Activated CD4-positive, CD25-positive, alpha-beta regulatory T cell treated with anti-CD3 and anti-CD28 coated beads, Interleukin-2, amount 50 U/mL, for 16 hours (primary cell): ENCODE results near the gene SKOR1.

ENCODE experiments used
- DNase-seq: peaks from one replicate; pipeline ENCODE4 v3.0.0-alpha.2; 2020; ENCODE audit warnings: low read depth, low spot score

The SKOR1 gene

DNA sequence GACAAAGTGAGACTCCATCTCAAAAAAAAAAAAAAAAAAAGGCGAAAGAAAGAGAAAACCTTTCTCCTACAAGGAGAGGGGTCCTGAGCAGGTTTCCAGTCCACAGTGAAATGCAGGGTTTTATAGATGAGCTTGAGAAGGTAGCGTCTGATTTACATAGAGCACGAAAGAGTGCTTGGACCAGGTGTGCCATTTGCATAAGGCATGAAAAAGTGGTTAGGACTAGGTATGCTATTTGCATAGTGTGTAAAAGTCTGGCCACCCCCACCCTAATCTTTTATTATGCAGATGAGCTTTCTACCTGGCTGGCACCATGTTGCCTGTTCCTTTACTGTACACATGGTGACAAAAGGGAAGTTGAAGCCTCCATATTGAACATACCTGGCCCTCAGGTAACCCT is 28.1 kb downstream of the SKOR1 start:
- DNase-seq = no peak

- no peak for DNase-seq
Observed at GRCh38 chr15:67854358-67854757, 29.0 kb downstream of the SKOR1 start.

- no peak for DNase-seq
Observed at GRCh38 chr15:67855842-67856241, 30.5 kb downstream of the SKOR1 start.

GRCh38 chr15:67857220-67857619 is 31.9 kb downstream of the SKOR1 start:
- DNase-seq = no peak

DNA sequence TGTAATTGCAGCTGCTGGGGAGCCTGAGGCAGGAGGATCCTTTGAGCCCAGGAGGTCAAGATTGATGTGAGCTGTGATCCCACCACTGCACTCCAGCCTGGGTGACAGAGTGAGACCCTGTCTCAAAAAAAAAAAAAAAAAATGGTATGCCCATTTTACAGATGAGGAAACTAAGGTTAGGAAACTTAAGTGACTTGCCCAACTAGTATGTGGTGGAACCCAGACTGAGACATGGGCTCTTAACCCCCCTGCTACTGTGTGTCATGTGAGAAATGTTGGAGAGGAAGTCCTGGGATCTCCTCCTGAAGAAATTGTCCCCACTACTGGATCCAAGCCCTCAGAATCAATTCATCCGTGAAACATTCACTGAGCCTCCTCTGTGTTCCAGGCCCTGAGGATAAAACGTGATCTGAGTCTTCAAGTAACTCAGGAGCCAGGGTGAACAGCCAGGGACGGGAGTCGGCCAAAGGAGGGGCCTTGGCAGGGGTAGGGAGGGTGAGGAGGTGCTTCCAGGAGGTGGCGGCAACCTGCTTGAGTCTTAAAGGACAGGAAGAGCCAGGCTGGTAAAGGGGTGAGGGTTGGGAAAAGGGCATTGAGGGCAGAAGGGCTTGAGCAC is 34.1 kb downstream of the SKOR1 start:
- no peak for DNase-seq

- DNase-seq = no peak
Observed at GRCh38 chr15:67861983-67862382, 36.7 kb downstream of the SKOR1 start.

DNA sequence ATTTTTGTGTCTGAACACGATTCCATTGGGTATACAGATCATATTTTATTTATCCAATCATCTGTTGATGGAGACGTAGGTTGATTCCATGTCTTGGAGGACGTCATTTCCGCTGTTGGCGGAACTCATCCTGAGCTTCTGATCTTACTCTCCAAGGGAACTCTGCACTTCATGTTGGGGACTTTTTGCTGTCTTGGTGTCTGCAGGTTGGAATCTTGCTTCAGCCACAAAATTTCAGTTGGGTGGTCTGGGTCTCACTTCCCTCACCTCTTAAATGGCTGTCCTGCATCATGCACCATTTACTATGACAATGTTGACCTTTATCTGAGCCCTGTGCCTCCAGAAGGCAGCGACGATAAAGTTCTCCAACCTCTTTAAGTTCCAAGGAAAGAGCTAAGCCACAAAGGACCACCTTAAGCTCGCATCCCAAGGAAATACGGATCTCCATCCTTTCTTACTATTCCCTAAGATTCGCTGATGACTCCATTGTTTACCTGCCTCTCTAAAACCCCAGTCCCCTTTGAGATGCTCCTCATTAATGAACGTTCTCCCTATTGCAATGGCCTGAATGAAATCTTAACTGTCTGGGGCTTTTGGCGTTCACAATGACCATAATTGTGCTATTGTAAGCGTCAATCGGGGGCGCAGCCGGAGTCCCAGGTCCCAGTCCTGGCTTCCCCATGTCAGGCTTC is 37.6 kb downstream of the SKOR1 start:
- DNase-seq = no peak

- peak; percentile 41 for DNase-seq
Observed at GRCh38 chr15:67863442-67863987, 38.2 kb downstream of the SKOR1 start.

DNA sequence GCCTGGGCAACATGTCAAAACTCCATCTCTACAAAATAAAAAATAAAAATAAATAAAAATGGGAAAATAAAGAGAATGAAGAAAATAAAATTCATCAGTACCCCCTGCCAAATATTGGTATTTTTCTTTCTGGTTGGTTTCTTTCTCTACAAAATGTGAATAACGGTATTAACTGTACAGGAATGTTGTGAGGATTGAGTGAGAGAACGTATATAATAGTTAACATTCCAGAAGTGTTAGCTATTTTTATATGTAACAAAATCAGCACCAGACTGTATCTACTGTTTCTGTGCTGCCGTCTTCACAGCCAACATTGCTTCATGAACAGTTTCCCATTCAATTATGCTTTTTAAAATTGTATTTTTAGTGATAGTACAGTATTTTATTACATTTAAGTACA is 40.0 kb downstream of the SKOR1 start:
- no peak for DNase-seq

GRCh38 chr15:67865766-67866165 is 40.5 kb downstream of the SKOR1 start:
- DNase-seq = no peak

- DNase-seq = no peak
Observed at GRCh38 chr15:67869701-67870100, 44.4 kb downstream of the SKOR1 start.

- no peak for DNase-seq
Observed at GRCh38 chr15:67870868-67871408, 45.6 kb downstream of the SKOR1 start.

DNA sequence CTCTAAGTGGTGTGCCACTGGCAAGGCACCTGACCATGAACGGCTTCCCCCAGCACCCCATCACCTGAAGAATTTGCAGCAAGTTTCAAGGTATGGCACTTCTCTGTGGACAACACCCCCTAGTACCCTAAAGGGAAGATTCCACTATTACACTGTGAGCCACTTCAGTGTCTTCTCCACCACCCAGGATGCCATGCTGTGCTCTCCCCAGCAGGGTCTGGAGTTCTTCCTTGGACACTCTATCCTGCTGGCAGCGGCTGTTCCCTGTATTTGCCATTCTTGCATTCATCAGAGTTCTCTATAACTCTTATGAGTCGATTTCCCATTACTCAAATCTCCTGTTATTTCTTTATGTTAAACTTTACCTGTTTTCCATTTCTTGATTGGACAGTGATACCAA is 48.5 kb downstream of the SKOR1 start:
- no peak for DNase-seq

DNA sequence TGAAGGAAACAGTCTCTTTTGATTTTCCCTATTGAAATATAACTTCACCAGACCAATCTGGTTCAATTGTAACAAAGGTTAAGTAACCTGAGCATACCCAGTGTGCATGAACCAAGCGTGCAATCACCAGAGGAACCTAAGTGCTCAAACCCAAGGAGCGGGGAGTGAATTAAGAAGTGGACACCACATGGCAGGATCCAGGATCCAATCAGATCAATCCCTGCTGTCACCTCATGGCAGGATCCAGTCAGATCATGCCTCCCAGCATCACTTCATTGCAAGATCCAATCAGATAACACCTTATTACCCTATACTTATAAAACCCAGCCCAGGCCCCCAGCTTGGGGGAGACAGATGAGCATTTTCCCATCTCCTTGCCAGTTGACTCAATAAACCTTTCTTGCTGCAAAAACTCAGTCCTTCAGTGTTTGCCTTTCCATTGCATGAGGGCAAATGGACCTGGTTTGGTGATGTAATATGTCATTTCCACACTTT is 53.5 kb downstream of the SKOR1 start:
- no peak for DNase-seq

GRCh38 chr15:67879440-67880129 is 54.3 kb downstream of the SKOR1 start:
- DNase-seq = no peak

DNA sequence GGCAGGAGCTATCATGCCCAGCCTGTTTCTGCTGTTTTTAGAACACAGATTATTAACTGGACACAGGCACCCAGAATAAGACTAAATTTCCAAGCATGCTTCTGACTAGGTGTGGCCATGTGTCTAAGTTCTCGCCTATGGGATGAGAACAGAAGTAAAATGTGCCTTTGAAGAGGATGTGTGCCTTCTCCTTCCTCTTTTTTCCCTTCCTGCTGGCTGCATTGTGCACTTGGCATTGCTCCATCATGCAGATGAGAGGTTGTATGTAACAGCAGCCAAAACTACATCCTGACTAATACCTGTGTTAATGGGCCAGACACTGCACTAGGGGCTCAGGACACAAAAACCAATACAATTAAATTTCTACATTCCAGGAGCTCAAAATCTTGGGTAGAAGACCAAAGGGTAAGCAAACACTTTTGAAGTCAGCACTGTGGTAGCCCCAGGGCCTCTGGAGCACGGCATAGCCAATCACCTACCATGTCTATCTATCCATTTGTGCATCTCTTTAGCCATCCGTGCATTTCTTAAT is 55.4 kb downstream of the SKOR1 start:
- no peak for DNase-seq

DNA sequence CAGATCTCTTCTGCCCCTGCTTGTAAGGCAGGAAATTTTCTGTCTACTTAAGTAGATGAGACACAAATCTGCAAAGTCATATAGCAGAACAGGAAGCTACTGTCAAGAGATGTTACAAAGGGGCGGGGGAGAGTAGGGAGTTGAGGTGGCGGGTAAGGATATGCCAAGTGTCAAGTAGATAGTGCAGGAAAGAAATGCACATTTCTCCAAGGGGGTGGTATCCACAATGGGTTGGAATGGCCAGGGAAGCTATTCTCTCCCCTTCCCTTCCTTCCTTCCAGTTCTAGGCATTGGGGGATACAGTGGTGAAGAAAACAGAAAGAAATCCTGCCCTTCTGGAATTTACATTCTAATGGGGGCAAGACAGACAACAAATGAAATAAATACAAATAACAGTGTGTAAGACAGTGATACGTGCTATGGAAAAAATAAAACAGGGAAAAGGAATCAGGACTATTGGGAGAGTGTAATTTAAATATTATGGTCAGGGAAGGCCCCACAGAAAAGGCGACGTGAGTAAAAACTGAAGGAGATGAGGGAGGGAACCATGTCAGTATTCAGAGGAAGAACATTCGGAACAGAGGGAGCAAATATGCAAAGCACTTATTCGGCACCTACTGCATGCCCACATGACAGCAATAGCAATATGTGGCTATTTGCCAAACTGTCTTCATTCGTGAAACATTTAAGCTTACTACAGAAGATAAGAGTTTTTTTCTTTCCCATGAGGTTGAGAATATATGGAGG is 57.4 kb downstream of the SKOR1 start:
- no peak for DNase-seq

DNA sequence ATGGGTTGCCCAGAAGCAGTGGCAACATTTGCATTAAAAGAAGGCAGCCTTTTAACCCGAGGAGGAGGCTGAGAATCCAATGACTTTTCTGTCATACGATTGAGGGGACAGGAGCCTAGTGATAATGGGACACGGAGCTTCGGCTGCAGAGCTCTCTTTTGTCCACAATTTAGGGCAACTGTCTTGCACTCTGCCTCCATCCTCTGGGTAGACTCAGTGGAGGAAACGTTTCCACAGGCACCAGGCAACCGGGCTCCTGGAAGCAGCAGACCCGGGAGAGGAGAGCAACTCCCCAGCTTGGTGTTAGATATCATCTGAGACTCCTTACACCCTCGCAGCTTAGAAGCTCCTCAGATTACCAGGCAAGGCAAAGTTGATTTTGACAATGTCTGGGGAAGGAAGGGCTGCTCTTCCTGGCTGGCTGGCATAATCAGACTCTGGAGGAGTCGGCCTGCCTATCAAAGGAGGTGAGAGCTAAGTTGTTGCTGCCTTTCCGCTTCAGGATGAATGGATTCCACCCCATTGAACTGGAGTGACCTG is 58.0 kb downstream of the SKOR1 start:
- no peak for DNase-seq

DNA sequence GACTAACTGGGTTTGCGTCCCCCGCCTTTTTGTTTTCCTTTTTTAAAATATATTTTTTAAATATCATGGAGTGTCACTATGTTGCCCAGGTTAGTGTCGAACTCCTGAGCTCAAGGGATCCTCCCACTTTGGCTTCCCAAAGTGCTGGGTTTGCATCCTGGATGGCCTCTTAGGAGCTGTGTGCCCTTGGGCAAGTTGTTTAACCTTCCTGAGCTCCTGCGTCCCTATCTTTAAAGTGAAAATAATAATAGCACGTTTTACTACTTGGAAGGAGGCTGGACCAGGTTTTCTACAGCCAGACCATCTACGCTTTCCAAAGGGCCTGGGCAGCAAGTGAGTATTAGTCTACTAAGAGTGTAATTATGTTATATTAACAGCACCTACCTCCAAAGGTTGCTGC is 58.7 kb downstream of the SKOR1 start:
- no peak for DNase-seq
